Erythroblast (primary cell): Measurements from ENCODE around the gene ATRIP.
"Not testable (repeated sequence)": the region's sequence is repeated elsewhere in the genome, so short reads cannot be mapped to it uniquely, and the experiment has no call there.

ENCODE experiments used
- GATA1 ChIP-seq: IDR thresholded peaks from 2 replicates; pipeline ENCODE4 v1.6.1; 2011; ENCODE audit warnings: low read depth, mild to moderate bottlenecking, control low read depth, low read length, moderate library complexity
- POLR2A ChIP-seq: IDR thresholded peaks from 2 replicates; pipeline ENCODE4 v1.6.1; 2011; ENCODE audit warnings: mild to moderate bottlenecking, low read length

- TF ChIP-seq POLR2A, GATA1: not testable (repeated sequence)
Measured at GRCh38 chr3:48480891-48481290, 34.4 kb downstream of the ATRIP start.
